Stimulated activated CD8-positive, alpha-beta memory T cell treated with anti-CD3 and anti-CD28 coated beads, Interleukin-4, amount 100 ng/mL, for 1 hour (primary cell): ENCODE results near the gene UXS1.
A peak's percentile ranks its signal among the peaks of the same experiment; 100 is the strongest.

ENCODE experiments used
- DNase-seq, 2 donors: peaks; one replicate each; pipeline ENCODE4 v3.0.0-alpha.2; 2020; ENCODE audit warnings: low read depth in 2 of 2, low spot score in 1 of 2

UXS1 gene

GRCh38 chr2:106161938-106162820, 31.9 kb downstream of the UXS1 start:
- DNase-seq: no peak

GRCh38 chr2:106161341-106161740, 32.8 kb downstream of the UXS1 start:
- DNase-seq: no peak

DNA sequence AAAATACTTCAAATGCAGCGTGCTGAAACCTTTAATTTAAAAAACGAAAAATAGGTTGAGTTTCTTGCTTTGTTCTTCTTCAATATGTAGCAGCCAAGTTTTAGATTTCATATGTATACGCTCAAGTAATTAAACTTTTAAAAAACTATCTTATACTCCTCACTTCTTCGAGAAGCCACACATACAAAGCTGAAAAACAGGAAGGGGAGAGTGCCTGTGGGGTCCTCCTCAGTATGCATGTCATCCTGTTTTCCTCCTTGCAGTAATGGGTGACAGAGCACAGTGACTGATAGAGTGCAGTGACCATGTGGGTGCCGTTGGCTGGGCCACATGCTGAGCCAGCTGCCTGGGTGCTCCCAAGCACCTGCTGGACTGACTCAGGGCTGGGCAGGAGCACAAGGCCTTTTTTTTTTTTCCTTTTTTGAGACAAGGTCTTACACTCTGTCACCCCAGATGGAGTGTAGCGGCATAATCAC, 33.3 kb downstream of the UXS1 start:
- DNase-seq: no peak

GRCh38 chr2:106159866-106160785, 34.0 kb downstream of the UXS1 start:
- peak; percentile 35 to 41 for DNase-seq

DNA sequence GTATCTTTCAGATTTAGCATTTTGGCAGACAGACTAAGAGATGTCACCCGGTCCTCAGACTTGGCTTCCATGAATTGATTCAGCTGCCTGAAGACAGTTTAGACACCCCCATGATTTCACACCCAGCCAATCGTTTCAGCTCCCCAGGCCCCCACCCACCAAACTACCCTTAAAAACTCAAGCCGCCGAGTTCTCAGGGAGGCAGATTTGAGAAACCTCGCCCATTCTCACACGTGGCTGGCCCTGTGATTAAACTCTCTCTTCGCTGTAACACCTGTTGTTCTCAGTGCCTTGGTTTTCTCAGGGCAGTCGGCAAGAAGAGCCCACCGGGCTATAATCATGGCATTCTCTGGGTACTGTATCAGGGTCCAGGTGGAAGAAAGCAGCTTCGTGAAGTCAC, 35.2 kb downstream of the UXS1 start:
- DNase-seq: no peak

DNA sequence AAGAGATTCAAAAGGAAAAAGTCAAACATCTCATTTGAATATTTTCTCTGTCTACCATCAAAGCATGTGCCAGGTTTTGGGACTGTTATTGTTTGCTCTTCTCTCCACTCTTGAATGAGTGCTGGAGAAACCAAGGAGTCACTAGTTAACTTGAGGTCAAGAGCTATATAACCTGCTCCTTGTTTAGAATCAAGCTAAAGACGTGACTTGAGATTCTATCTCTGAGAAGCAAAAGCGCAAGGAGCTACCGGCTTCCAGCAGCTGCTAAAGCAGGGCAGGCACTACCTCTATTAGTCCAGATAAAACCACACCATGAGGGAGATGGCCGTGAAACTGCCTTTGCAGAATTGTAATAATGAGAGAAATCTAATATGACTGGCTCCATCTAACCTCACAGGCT, 36.0 kb downstream of the UXS1 start:
- DNase-seq: no peak

- no peak for DNase-seq
Observed at GRCh38 chr2:106157416-106157815, 36.7 kb downstream of the UXS1 start.

GRCh38 chr2:106156305-106157296, 37.5 kb downstream of the UXS1 start:
- DNase-seq: no peak

GRCh38 chr2:106153781-106154180, 40.3 kb downstream of the UXS1 start:
- DNase-seq: no peak

GRCh38 chr2:106147665-106148064, 46.4 kb downstream of the UXS1 start:
- DNase-seq: no peak

DNA sequence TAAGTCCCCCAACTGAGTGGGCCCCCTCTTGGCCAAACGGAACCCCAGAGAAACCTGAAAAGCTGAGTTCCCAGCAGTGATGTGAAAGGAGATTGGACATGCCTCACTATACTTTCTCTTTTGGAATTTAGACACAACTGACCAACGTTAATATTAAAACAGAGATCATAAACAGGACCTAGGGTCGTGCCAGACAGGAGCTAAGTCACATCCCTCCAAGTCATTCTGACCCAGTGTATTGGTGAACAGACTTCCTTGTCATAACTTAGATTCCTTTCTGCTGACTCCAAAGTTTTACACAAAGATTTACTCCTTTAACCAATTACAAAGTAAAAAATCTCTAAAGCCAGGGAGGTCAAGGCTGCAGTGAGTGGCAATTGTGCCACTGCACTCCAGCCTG, 46.9 kb downstream of the UXS1 start:
- DNase-seq: no peak

- no peak for DNase-seq
Observed at GRCh38 chr2:106144621-106145331, 49.3 kb downstream of the UXS1 start.

GRCh38 chr2:106143495-106144215, 50.4 kb downstream of the UXS1 start:
- no peak for DNase-seq

DNA sequence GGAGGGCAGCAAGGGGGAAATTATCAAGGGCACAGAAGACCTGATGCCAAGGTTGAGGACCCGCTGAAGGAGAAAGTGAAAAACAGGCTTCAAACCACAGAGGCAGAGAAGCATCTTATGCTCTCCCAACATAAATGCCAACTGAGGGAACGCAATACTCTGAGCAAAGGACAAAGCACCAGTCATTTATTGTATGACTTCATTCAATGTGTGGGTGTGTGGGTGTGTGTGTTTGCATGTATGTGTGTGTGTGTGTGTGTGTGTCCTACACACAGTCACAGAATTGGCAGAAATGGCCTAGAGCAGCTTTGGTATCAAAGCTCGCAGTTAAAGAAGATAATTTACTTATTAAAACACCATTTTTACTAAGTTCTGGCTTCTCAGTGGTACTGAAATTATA, 51.4 kb downstream of the UXS1 start:
- DNase-seq: no peak

DNA sequence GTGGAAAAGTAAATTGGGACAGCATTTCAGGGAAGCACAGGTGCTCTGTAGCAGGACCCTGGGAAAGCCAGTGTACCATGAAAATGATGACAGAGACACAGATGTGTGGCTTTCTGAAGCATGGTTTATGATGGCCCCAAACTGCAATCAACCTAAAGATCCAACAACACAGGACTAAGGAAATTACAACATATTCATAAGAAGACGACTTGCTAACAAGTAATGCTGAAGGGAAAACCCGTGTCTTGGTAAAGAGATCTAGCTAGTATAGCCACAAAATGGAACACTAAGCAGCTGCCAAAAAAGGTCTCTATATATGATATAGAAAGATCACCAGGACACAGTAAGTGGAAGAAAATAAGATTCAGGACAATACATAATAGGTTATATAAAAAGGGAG, 53.2 kb downstream of the UXS1 start:
- no peak for DNase-seq

DNA sequence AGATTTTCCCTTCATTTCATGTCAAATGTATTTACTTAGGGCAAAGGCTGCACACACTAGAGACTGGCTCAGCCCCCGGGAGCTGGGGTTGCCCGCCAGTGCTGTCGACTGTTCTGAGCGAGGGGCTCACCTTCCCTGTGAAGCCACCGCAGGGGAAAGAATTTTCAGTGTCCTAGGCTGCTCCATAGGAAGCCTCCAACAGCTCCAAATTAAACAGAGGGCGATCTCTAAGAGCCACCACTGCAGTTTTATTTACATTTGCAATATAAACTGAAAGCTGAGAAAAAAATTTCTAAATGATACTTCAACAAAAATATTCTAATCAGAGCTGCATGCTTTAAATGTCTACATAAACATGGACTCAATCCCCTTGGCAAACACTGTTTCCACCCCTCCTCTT, 54.0 kb downstream of the UXS1 start:
- DNase-seq: no peak

- no peak for DNase-seq
Observed at GRCh38 chr2:106139238-106139935, 54.7 kb downstream of the UXS1 start.

- DNase-seq: no peak
Observed at GRCh38 chr2:106138543-106139237, 55.4 kb downstream of the UXS1 start.
